SHP77 (cell line): ENCODE data around the gene RDH5.

Experiments used
- DNase-seq, 2 experiments: peaks; one replicate each; lab custom pipeline; 2025; lab: John Stamatoyannopoulos, UW

The RDH5 gene

GRCh38 chr12:55728186-55728938 is 8.2 kb downstream of the RDH5 start:
- peak in 1 of 2 experiments; percentile 13 for DNase-seq

DNA sequence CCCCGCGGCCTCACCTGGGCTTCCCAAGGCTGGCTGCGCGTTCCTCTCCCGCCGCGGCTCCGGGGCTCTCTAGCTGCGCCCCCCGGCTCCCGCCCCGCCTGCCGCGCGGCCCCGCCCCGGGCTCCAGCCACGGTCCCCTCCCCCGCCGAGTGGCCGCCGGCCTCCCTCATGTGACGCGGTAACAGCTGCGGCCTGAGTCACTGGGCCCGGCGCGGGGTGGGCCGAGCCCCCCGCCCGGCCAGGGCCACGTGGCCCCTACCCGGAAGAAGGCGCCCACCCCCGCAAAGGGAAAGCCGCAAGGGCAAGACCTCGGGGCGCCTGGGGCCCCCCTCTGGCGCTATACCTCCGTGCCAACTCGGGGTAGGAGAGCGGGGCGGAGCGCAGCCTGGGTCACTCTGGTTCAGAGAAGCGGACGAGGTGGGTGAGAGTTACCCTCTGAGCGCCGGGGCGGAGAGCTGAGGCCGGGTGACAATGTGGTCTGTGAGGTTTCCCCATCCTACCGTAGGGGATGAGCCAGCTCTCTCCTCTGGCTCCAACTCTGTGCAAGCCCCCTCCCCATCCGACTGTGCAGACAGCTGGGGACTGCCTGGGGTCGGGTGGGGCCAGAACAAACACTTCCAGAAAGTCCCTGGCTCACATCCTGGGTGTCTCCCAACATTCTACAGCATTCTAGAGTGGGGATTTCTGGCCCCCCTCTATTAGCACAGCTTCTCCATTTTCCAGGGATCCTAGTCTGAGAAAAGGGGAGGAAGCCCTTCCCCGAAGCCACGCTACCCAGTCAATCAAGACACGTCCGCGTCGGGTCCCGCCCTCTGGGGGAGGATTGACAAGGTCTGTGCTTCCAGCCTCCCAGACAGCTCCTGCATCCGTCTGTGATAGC is 9.0 kb downstream of the RDH5 start, which contains the start of gene CD63:
TSS of gene CD63 (minus strand) at position 71 of the 880 bp plus-strand sequence. CDS start 668 bp downstream, outside the sequence.
- DNase-seq: peak; percentile 89 to 94

- DNase-seq: peak; percentile 13 to 44
Observed at GRCh38 chr12:55729819-55730818, 9.9 kb downstream of the RDH5 start.

GRCh38 chr12:55732288-55732687 is 12.1 kb downstream of the RDH5 start:
- DNase-seq: no peak

- no peak for DNase-seq
Observed at GRCh38 chr12:55733021-55733555, 12.9 kb downstream of the RDH5 start.

DNA sequence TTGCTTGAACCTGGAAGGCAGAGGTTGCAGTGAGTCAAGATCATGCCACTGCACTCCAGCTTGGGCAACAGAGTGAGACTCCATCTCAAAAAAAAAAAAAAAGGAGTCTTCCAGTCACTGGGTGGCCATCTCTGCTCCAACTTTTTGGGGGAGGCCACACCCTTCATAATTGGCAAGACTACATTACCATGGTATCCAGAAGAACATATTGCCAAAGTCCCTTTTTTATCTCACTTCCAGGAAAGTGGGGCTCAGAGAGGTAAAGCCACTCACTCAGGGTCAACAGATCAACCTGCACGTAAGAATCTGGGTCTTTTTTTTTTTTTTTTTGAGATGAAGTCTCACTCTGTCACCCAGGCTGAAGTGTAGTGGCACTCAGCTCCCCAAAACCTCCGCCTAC is 13.7 kb downstream of the RDH5 start:
- DNase-seq: no peak

GRCh38 chr12:55734595-55734994 is 14.4 kb downstream of the RDH5 start:
- no peak for DNase-seq

- DNase-seq: no peak
Observed at GRCh38 chr12:55736076-55736475, 15.9 kb downstream of the RDH5 start.

DNA sequence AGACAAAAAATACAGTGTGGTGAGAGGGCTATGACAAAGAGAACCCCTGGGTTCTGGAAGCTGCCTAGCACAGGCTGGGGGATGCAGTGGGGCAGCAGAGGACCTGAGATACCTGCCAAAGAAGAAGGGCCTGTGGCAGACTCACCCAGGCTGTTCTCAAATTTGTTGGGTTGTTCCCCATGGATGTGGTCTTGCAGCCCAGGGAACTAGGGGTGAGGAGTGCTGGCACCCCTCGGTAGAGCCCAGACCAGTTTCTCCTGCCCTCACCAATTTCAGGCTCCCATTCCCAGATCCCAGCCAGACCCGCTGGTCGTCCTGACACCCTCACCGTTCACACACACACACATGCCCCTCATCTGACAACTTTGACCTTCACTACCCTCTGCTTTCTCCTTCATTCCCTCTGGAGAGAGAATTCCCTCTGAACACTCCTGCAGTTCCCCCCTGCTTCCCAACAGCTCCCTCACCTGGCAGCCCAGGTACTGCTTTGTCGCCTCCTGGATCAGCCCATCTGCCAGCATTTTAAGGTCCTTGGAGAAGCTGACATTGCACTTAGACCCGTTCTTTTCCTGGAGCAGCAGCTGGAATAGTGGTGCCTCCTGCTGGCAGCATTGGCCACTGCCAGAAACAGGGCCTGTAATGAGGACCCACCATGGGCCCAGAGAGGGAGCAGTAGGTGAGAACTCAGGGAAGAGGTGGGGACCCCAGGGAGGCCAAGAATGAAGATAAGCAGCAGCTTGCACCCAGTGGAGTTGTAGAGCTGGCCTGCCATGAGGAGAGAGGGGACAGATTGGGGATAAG is 16.8 kb downstream of the RDH5 start:
- DNase-seq: peak; percentile 81 to 86

- peak in 1 of 2 experiments; percentile 2 for DNase-seq
Observed at GRCh38 chr12:55737581-55738122, 17.5 kb downstream of the RDH5 start.

- peak; percentile 77 to 89 for DNase-seq
Observed at GRCh38 chr12:55738123-55739024, 18.2 kb downstream of the RDH5 start.

DNA sequence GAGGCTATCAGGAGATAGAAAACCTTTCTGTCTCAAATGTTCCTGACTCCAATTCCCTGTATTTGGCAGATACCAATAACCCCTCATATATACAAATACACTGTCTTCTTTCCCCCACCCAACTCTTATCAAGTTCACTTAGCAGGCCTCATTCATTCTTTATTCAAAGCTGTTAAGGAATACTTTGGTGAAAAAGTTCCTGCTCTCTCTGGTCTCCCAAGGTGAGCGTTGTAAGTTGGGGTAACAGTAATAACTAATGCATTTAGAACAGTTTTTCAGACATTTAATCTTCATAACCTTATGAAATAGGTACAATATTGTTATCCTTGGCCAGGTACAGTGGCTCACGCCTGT is 18.8 kb downstream of the RDH5 start:
- no peak for DNase-seq

DNA sequence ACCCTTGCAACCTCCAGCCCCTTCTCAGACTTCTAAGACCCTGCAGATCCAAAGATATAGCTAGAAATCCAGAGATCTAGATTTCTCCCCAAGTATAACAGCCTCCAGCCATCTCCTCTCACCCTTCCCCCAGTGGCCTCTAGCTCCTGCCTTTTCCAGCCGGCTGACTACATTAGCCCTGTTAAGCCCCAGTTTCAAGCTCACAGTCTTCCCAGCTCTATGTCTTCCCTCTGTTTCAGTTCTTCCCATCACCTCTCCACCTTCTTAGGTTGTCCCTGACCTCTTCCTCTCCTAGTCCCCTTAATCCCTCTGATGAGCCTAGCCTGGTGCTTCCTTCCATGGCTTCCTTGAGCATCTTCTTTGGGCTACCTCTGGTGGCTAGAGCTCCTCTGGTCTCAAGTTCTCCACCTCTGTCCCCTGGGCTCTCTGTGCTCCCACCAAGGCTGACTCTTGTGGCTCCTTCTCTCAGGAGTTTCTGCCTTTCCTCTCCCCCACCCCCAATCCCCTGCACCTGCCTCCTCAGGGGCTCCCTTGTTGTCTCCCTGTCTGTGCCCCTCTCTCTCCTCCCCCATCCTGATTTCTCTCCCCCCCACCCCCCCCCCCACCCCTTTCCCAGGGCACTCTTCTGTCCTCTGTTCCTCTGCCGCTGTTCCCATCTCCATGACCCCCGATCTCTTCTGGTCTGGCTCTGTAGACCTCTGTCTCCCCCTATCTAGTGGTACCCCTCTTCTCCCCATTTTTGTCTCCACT is 21.9 kb downstream of the RDH5 start:
- DNase-seq: no peak

DNA sequence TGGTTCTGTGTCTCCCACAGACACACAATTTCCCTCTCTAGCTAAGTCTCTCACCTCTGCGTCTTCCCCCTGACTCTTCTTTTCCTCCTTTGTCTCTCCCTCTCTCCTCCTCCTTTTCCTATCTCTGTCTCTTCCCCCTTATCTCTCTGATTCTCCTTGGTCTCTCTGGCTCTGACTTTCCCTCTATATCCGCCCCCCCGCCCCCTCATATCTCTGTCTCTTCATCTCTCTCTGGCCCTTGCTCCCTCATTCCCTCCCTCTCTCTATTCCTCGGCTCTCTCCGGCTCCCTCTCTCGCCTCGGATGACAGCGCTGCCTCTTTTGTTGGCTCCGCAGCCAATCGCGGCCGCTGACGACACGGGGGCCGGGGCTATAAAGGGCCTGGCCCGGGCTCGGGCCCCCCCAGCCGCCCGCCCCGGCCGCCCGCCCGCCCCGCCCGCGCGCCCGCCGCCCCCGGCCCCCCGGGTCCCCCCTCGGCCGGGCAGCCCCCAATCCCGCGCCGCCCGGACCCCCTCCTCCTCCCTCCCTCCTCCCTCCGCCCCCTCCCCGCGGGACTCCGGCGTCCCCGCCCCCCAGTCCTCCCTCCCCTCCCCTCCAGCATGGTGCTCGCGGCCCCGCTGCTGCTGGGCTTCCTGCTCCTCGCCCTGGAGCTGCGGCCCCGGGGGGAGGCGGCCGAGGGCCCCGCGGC is 22.7 kb downstream of the RDH5 start, which contains the start of gene GDF11:
TSS of gene GDF11 (plus strand) at position 404 of the 687 bp plus-strand sequence. CDS start at position 599, 195 bp downstream.
- peak; percentile 72 to 81 for DNase-seq

GRCh38 chr12:55743406-55744339 is 23.5 kb downstream of the RDH5 start:
- DNase-seq: peak; percentile 8 to 39

- DNase-seq: no peak
Observed at GRCh38 chr12:55744340-55745030, 24.3 kb downstream of the RDH5 start.
